Nephron progenitor cell (in vitro differentiated cells): ENCODE measurements around the gene MOK.

Experiments used
- DNase-seq: peaks from one replicate; pipeline ENCODE4 v3.0.0; 2021
- H3K27ac Mint-ChIP-seq: 2 replicates; pipeline ENCODE4 v1.8.0; 2021; ENCODE audit warnings: mild to moderate bottlenecking, moderate library complexity, mixed read lengths
- H3K27me3 Mint-ChIP-seq: 2 replicates; pipeline ENCODE4 v1.8.0; 2021; ENCODE audit warnings: mild to moderate bottlenecking, low read depth, mixed read lengths; ENCODE audit not compliant: poor library complexity
- H3K36me3 Mint-ChIP-seq: 2 replicates; pipeline ENCODE4 v1.8.0; 2021; ENCODE audit warnings: low read depth, mixed read lengths
- H3K4me1 Mint-ChIP-seq: 2 replicates; pipeline ENCODE4 v1.8.0; 2021; ENCODE audit warnings: mixed read lengths
- H3K4me3 Mint-ChIP-seq: 2 replicates; pipeline ENCODE4 v1.8.0; 2021; ENCODE audit warnings: mild to moderate bottlenecking, moderate library complexity, mixed read lengths
- H3K9me3 Mint-ChIP-seq: 2 replicates; pipeline ENCODE4 v1.8.0; 2021; ENCODE audit warnings: mild to moderate bottlenecking, moderate library complexity, mixed read lengths
- CTCF ChIP-seq: fragments of 200-600 bp; sonication (generic); IDR thresholded peaks from 2 replicates; pipeline ENCODE4 v1.5.0; 2021; ENCODE audit warnings: antibody characterized with exemption

MOK gene

DNA sequence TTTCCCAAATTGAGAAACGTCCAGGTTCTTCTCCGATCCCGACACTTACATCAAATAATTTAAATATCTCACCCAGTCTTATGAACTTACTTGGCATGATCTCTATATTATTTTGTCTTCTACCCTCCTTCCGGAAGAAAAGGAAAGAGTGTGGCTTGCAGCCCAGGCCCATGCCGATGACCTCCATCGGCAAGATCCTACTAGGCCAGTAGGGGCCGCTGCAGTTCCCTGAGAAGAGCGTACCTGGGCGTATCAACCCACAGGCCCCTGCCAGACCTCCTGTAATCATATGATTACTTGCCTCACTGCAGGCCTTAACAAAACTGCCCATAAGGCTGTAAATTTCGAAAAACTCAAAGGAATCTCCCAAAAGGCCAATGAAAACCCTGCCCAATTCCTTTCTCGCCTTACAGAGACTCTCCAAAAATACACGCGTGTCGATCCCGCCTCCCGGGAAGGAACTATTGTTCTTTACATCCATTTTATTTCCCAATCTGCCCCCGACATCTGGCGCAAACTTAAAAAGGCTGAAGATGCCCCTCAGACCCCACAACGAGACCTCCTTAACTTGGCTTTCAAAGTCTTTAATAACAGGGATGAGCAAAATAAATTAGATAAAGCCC lies 69.6 kb downstream of the MOK start:
- Mint-ChIP-seq H3K4me1 (peaks cover 4% of the 10 kb centered on the region), H3K9me3 (peaks cover 1% of the 10 kb centered on the region), H3K27me3 (no peaks in the 10 kb centered on the region), H3K36me3 (no peaks in the 10 kb centered on the region), H3K4me3 (no peak overlapping the region), H3K27ac (no peak overlapping the region)
- peak; percentile 86 for TF ChIP-seq CTCF
- DNase-seq: peak; percentile 81

DNA sequence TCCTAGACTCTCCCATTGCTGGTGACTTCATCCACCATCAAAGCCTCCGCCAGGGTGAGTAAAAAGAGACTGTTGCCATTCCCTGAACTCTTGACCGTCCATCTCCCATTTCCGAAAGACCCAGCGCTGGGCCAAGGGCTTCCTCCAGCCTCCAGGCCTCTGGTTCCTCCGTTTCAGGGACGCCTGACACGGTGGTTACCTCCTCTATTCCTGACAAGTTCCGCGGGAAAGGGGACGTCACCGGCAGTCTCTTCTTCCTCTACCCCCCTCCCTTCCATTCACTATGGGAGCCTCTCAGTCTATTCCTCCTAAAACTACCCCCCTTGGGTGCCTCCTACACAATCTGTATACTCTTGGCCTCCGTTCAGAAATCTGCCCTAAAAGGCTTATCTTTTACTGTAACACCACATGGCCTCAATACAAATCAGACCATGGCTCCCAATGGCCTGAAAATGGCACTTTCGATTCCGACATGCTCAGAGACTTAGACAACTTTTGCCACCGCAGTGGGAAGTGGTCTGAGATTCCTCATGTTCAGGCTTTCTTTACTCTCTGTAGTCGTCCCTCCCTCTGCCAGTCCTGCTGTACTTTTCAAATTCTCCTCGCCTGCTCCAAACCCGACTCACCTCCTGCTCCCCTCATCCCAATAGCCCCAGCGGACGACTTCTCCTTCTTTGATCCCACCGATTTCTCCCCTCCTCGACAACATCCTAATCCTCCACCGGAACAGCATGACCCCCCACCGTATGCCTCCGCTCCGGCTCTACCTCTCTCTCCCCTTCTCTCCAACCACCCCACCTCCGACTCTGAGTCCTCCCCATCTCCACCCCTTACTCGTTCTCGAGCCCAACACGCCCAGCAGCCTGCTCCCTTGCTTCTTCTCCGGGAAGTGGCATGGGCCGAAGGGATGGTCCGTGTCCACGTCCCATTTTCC lies 70.4 kb downstream of the MOK start:
- Mint-ChIP-seq H3K4me1 (peaks cover 4% of the 10 kb centered on the region), H3K27me3 (no peaks in the 10 kb centered on the region), H3K27ac (no peak overlapping the region), H3K4me3 (no peak overlapping the region), H3K36me3 (no peaks in the 10 kb centered on the region), H3K9me3 (no peaks in the 10 kb centered on the region)
- no peak for TF ChIP-seq CTCF
- DNase-seq: no peak

- Mint-ChIP-seq H3K27me3 (no peaks in the 10 kb centered on the region), H3K36me3 (no peaks in the 10 kb centered on the region), H3K9me3 (no peaks in the 10 kb centered on the region), H3K27ac (no peak overlapping the region), H3K4me1 (peaks cover 4% of the 10 kb centered on the region), H3K4me3 (no peak overlapping the region)
- no peak for TF ChIP-seq CTCF
- no peak for DNase-seq
Measured at GRCh38 chr14:102233081-102233480, 71.9 kb downstream of the MOK start.

GRCh38 chr14:102232348-102232625 lies 72.7 kb downstream of the MOK start:
- no peaks in the 10 kb centered on the region for H3K9me3 Mint-ChIP-seq
- no peak overlapping the region for H3K4me3 Mint-ChIP-seq
- H3K4me1 Mint-ChIP-seq: peaks cover 7% of the 10 kb centered on the region
- no peak for DNase-seq
- H3K27me3 Mint-ChIP-seq: no peaks in the 10 kb centered on the region
- no peaks in the 10 kb centered on the region for H3K36me3 Mint-ChIP-seq
- TF ChIP-seq CTCF: no peak
- no peak overlapping the region for H3K27ac Mint-ChIP-seq

DNA sequence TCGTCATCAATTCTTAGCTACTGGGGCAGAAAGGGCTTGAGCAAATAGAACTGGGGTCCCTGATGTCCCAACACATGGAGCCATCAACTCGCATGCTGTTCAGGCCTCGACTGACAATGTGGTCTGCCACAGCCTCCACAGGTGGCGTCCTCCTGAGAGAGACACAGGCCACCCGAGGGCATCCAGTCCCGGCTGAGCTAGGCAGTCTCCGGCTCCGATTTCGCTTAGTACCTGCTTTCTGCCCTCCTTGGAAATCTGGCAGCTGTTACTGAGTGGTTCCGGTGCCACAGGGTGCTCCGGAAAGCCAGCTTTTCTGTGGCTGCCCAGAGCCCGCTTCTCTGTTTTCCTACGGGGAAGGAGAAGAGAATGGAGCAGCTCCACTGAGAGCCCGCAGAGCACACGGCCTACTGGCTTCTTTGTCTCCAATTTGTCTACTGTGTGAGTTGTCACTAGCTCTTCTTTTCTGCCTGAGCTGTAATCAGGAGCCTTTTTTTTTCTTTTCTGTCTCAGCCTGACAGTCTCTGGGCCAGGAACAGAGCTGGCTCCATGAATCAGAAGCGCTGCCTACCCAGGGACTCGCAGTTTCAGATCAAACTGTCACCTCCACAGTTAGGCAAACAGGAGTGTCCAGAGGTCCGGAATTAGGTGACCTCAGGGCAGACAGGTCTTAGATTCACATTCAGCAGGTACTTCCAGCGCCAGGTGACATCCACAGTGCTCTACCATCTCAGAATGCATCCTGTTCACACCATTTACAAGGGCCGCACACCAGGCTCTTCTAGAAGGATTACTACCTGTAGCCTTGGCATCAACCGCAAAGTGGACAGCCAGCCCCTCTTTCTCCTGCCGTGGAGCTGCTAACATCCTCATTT lies 73.3 kb downstream of the MOK start:
- no peak for DNase-seq
- peaks cover 11% of the 10 kb centered on the region for H3K4me1 Mint-ChIP-seq
- no peak overlapping the region for H3K27ac Mint-ChIP-seq
- TF ChIP-seq CTCF: no peak
- H3K9me3 Mint-ChIP-seq: no peaks in the 10 kb centered on the region
- no peaks in the 10 kb centered on the region for H3K27me3 Mint-ChIP-seq
- no peaks in the 10 kb centered on the region for H3K36me3 Mint-ChIP-seq
- H3K4me3 Mint-ChIP-seq: no peak overlapping the region
